Measurements from ENCODE around the gene LY6G6D.
"Not testable (repeated sequence)": the region's sequence is repeated elsewhere in the genome, so short reads cannot be mapped to it uniquely, and the experiment has no call there.

Gene LY6G6D

GRCh38 chr6:31706599-31706998, 8.5 kb upstream of the LY6G6D start, which contains the start of gene LY6G6F:
TSS of gene LY6G6F (plus strand) at chr6:31706866. CDS start at chr6:31706907, 41 bp downstream.
- Histone ChIP-seq H3K4me3 (ENCODE audit: insufficient read depth, low read depth, low read length, poor library complexity, severe bottlenecking) (no peak within 1 kb of the TSS), H3K27ac (ENCODE audit: insufficient read depth, low read length, poor library complexity, severe bottlenecking) (no peak within 1 kb of the TSS), H3K36me3 (ENCODE audit: control insufficient read depth, insufficient read depth, low read length) (no peaks in the 10 kb centered on the region), H3K27me3 (replicated peaks; ENCODE audit: control insufficient read depth, insufficient read depth, low read length, poor library complexity, severe bottlenecking) (no peaks in the 10 kb centered on the region), H3K4me1 (ENCODE audit: control insufficient read depth, insufficient read depth, low read length, poor library complexity, severe bottlenecking) (peaks cover 12% of the 10 kb centered on the region), H3K9me3 (ENCODE audit: control insufficient read depth, low read length) (no peaks in the 10 kb centered on the region)
- DNase-seq: no peak

GRCh38 chr6:31707701-31708100, 7.4 kb upstream of the LY6G6D start:
- Histone ChIP-seq H3K36me3 (ENCODE audit: control insufficient read depth, insufficient read depth, low read length) (no peaks in the 10 kb centered on the region), H3K27me3 (replicated peaks; ENCODE audit: control insufficient read depth, insufficient read depth, low read length, poor library complexity, severe bottlenecking) (no peaks in the 10 kb centered on the region), H3K27ac (ENCODE audit: insufficient read depth, low read length, poor library complexity, severe bottlenecking) (no peak overlapping the region), H3K4me3 (ENCODE audit: insufficient read depth, low read depth, low read length, poor library complexity, severe bottlenecking) (no peak overlapping the region), H3K9me3 (ENCODE audit: control insufficient read depth, low read length) (no peaks in the 10 kb centered on the region), H3K4me1 (ENCODE audit: control insufficient read depth, insufficient read depth, low read length, poor library complexity, severe bottlenecking) (peaks cover 3% of the 10 kb centered on the region)
- no peak for DNase-seq

GRCh38 chr6:31708224-31708623, 6.9 kb upstream of the LY6G6D start:
- Histone ChIP-seq H3K4me3 (ENCODE audit: insufficient read depth, low read depth, low read length, poor library complexity, severe bottlenecking) (no peak overlapping the region), H3K36me3 (ENCODE audit: control insufficient read depth, insufficient read depth, low read length) (no peaks in the 10 kb centered on the region), H3K27ac (ENCODE audit: insufficient read depth, low read length, poor library complexity, severe bottlenecking) (no peak overlapping the region), H3K9me3 (ENCODE audit: control insufficient read depth, low read length) (no peaks in the 10 kb centered on the region), H3K4me1 (ENCODE audit: control insufficient read depth, insufficient read depth, low read length, poor library complexity, severe bottlenecking) (peaks cover 3% of the 10 kb centered on the region), H3K27me3 (replicated peaks; ENCODE audit: control insufficient read depth, insufficient read depth, low read length, poor library complexity, severe bottlenecking) (no peaks in the 10 kb centered on the region)
- no peak for DNase-seq

- not testable (repeated sequence) for H3K4me1 ChIP-seq (ENCODE audit: control insufficient read depth, insufficient read depth, low read length, poor library complexity, severe bottlenecking); DNase-seq
Measured at GRCh38 chr6:31709157-31709556, 6.0 kb upstream of the LY6G6D start.

GRCh38 chr6:31710523-31711219, 4.5 kb upstream of the LY6G6D start:
- Histone ChIP-seq H3K36me3 (ENCODE audit: control insufficient read depth, insufficient read depth, low read length) (no peaks in the 10 kb centered on the region), H3K4me1 (ENCODE audit: control insufficient read depth, insufficient read depth, low read length, poor library complexity, severe bottlenecking) (peaks cover 3% of the 10 kb centered on the region), H3K9me3 (ENCODE audit: control insufficient read depth, low read length) (no peaks in the 10 kb centered on the region), H3K27ac (ENCODE audit: insufficient read depth, low read length, poor library complexity, severe bottlenecking) (no peak overlapping the region), H3K4me3 (ENCODE audit: insufficient read depth, low read depth, low read length, poor library complexity, severe bottlenecking) (no peak overlapping the region), H3K27me3 (replicated peaks; ENCODE audit: control insufficient read depth, insufficient read depth, low read length, poor library complexity, severe bottlenecking) (no peaks in the 10 kb centered on the region)
- DNase-seq: no peak

More at GRCh38 chr6:31709157-31709556, 6.0 kb upstream of the LY6G6D start:
- H3K36me3 ChIP-seq (ENCODE audit: control insufficient read depth, insufficient read depth, low read length); H3K9me3 ChIP-seq (ENCODE audit: control insufficient read depth, low read length); H3K27me3 ChIP-seq (replicated peaks; ENCODE audit: control insufficient read depth, insufficient read depth, low read length, poor library complexity, severe bottlenecking); H3K4me3 ChIP-seq (ENCODE audit: insufficient read depth, low read depth, low read length, poor library complexity, severe bottlenecking); H3K27ac ChIP-seq (ENCODE audit: insufficient read depth, low read length, poor library complexity, severe bottlenecking): not testable (repeated sequence)

GRCh38 chr6:31711233-31711632, 3.9 kb upstream of the LY6G6D start:
- Histone ChIP-seq H3K4me3 (ENCODE audit: insufficient read depth, low read depth, low read length, poor library complexity, severe bottlenecking) (no peak overlapping the region), H3K27me3 (replicated peaks; ENCODE audit: control insufficient read depth, insufficient read depth, low read length, poor library complexity, severe bottlenecking) (no peaks in the 10 kb centered on the region), H3K9me3 (ENCODE audit: control insufficient read depth, low read length) (no peaks in the 10 kb centered on the region), H3K27ac (ENCODE audit: insufficient read depth, low read length, poor library complexity, severe bottlenecking) (no peak overlapping the region), H3K4me1 (ENCODE audit: control insufficient read depth, insufficient read depth, low read length, poor library complexity, severe bottlenecking) (peaks cover 3% of the 10 kb centered on the region), H3K36me3 (ENCODE audit: control insufficient read depth, insufficient read depth, low read length) (no peaks in the 10 kb centered on the region)
- no peak for DNase-seq

- H3K27me3 ChIP-seq (replicated peaks; ENCODE audit: control insufficient read depth, insufficient read depth, low read length, poor library complexity, severe bottlenecking): no peaks in the 10 kb centered on the region
- H3K36me3 ChIP-seq (ENCODE audit: control insufficient read depth, insufficient read depth, low read length): no peaks in the 10 kb centered on the region
- no peaks in the 10 kb centered on the region for H3K9me3 ChIP-seq (ENCODE audit: control insufficient read depth, low read length)
- peaks cover 3% of the 10 kb centered on the region for H3K4me1 ChIP-seq (ENCODE audit: control insufficient read depth, insufficient read depth, low read length, poor library complexity, severe bottlenecking)
- DNase-seq: no peak
- no peak overlapping the region for H3K27ac ChIP-seq (ENCODE audit: insufficient read depth, low read length, poor library complexity, severe bottlenecking)
- H3K4me3 ChIP-seq (ENCODE audit: insufficient read depth, low read depth, low read length, poor library complexity, severe bottlenecking): no peak overlapping the region
Measured at GRCh38 chr6:31712296-31712695, 2.9 kb upstream of the LY6G6D start.

- Histone ChIP-seq H3K4me1 (ENCODE audit: control insufficient read depth, insufficient read depth, low read length, poor library complexity, severe bottlenecking) (peaks cover 3% of the 10 kb centered on the region), H3K36me3 (ENCODE audit: control insufficient read depth, insufficient read depth, low read length) (no peaks in the 10 kb centered on the region), H3K9me3 (ENCODE audit: control insufficient read depth, low read length) (no peaks in the 10 kb centered on the region), H3K27me3 (replicated peaks; ENCODE audit: control insufficient read depth, insufficient read depth, low read length, poor library complexity, severe bottlenecking) (no peaks in the 10 kb centered on the region), H3K27ac (ENCODE audit: insufficient read depth, low read length, poor library complexity, severe bottlenecking) (no peak overlapping the region), H3K4me3 (ENCODE audit: insufficient read depth, low read depth, low read length, poor library complexity, severe bottlenecking) (no peak overlapping the region)
- no peak for DNase-seq
Measured at GRCh38 chr6:31713465-31713864, 1.7 kb upstream of the LY6G6D start.

GRCh38 chr6:31713991-31714684, 1.0 kb upstream of the LY6G6D start:
- no peak for DNase-seq

GRCh38 chr6:31717499-31718222, 2.5 kb downstream of the LY6G6D start:
- no peak overlapping the region for H3K4me3 ChIP-seq (ENCODE audit: insufficient read depth, low read depth, low read length, poor library complexity, severe bottlenecking)
- no peaks in the 10 kb centered on the region for H3K4me1 ChIP-seq (ENCODE audit: control insufficient read depth, insufficient read depth, low read length, poor library complexity, severe bottlenecking)
- H3K27me3 ChIP-seq (replicated peaks; ENCODE audit: control insufficient read depth, insufficient read depth, low read length, poor library complexity, severe bottlenecking): no peaks in the 10 kb centered on the region
- no peaks in the 10 kb centered on the region for H3K9me3 ChIP-seq (ENCODE audit: control insufficient read depth, low read length)
- H3K36me3 ChIP-seq (ENCODE audit: control insufficient read depth, insufficient read depth, low read length): no peaks in the 10 kb centered on the region
- no peak for DNase-seq
- H3K27ac ChIP-seq (ENCODE audit: insufficient read depth, low read length, poor library complexity, severe bottlenecking): no peak overlapping the region

More at GRCh38 chr6:31713991-31714684, 1.0 kb upstream of the LY6G6D start:
- H3K27me3 ChIP-seq (replicated peaks; ENCODE audit: control insufficient read depth, insufficient read depth, low read length, poor library complexity, severe bottlenecking): no peaks in the 10 kb centered on the region
- H3K9me3 ChIP-seq (ENCODE audit: control insufficient read depth, low read length): no peaks in the 10 kb centered on the region
- no peak overlapping the region for H3K4me3 ChIP-seq (ENCODE audit: insufficient read depth, low read depth, low read length, poor library complexity, severe bottlenecking)
- no peak overlapping the region for H3K27ac ChIP-seq (ENCODE audit: insufficient read depth, low read length, poor library complexity, severe bottlenecking)
- no peaks in the 10 kb centered on the region for H3K36me3 ChIP-seq (ENCODE audit: control insufficient read depth, insufficient read depth, low read length)
- H3K4me1 ChIP-seq (ENCODE audit: control insufficient read depth, insufficient read depth, low read length, poor library complexity, severe bottlenecking): peaks cover 3% of the 10 kb centered on the region
